HCT116 (cell line): ENCODE measurements around the gene ZNG1A. TPM values are rescaled to one million over a fixed set of nuclear protein-coding genes. Genes with fewer than 3 reads are reported as not detected.

ENCODE experiments used
- ATAC-seq: fragments of 200-7000 bp; cut with Tn5 transposase; 2 replicates; pipeline ENCODE4 v1.9.1; 2020; ENCODE audit warnings: mild to moderate bottlenecking, moderate library complexity
- BruUV-seq: library from RNA; stranded (reverse); fragments of 400-500 nt; replicated peaks from 2 replicates; lab custom pipeline; 2021; lab: Mats Ljungman, UMichigan
- CTCF ChIA-PET: fragments of 300-600 bp; sonication (Branson Sonifier 250); formaldehyde crosslinking; loops from one replicate; lab custom pipeline; 2021; ENCODE audit warnings: antibody characterized with exemption; lab: Charles Lee
- POLR2A ChIA-PET: fragments of 300-600, 350-600 bp; sonication (Branson Sonifier 250); formaldehyde crosslinking; loops from one replicate; lab custom pipeline; 2021; ENCODE audit warnings: antibody characterized with exemption; lab: Charles Lee
- RAD21 ChIA-PET, 2 experiments: fragments of 300-600 bp; sonication (Branson Sonifier 250); formaldehyde crosslinking; loops; one replicate each; lab custom pipeline; 2023; ENCODE audit warnings: low total read pairs in 2 of 2; ENCODE audit not compliant: uncharacterized antibody in 2 of 2, unreplicated experiment in 2 of 2, low non-redundant PET in 1 of 2; lab: Charles Lee
- DNase-seq: peaks from one replicate; pipeline ENCODE4 v3.0.0-alpha.2; 2010; ENCODE audit warnings: low read depth, low spot score
- H2AFZ ChIP-seq: fragments of 200-600 bp; shearing (Covaris generic), sonication (generic); 2 replicates; pipeline ENCODE4 v1.6.1; 2017; ENCODE audit warnings: low read depth, mixed run types, mixed read lengths, antibody characterized with exemption, low read length; ENCODE audit not compliant: poor library complexity, severe bottlenecking
- H3K27ac ChIP-seq: 2 replicates; pipeline ENCODE4 v1.5.1; 2012; ENCODE audit warnings: low read depth, low read length
- H3K27me3 ChIP-seq: fragments of 200-600 bp; sonication (generic); 2 replicates; pipeline ENCODE4 v1.6.1; 2016; ENCODE audit warnings: mixed run types, low read length, mixed read lengths; ENCODE audit not compliant: insufficient read depth
- H3K36me3 ChIP-seq, 2 experiments: fragments of 200-500 bp in 1 of 2; fragments of 200-600 bp in 1 of 2; sonication (Bioruptor generic) in 1 of 2; sonication (generic) in 1 of 2; 2 replicates each; pipeline versions ENCODE4 v1.5.1 to v1.6.1; 2014 to 2016; ENCODE audit warnings: low read length in 2 of 2, inconsistent platforms in 1 of 2, mixed read lengths in 1 of 2, mixed run types in 1 of 2; ENCODE audit not compliant: insufficient read depth in 2 of 2, control insufficient read depth in 1 of 2
- H3K4me1 ChIP-seq, 2 experiments: fragments of 200-600 bp in 1 of 2; sonication (generic) in 1 of 2; 2 replicates each; pipeline versions ENCODE4 v1.5.1 to v1.6.1; 2012 to 2017; ENCODE audit warnings: low read length in 2 of 2, inconsistent platforms in 1 of 2, mild to moderate bottlenecking in 1 of 2, mixed read lengths in 1 of 2, mixed run types in 1 of 2, moderate library complexity in 1 of 2; ENCODE audit not compliant: insufficient read depth in 2 of 2, control insufficient read depth in 1 of 2
- H3K4me2 ChIP-seq: fragments of 200-600 bp; sonication (generic); 2 replicates; pipeline ENCODE4 v1.6.1; 2017; ENCODE audit warnings: mixed run types, low read length, mixed read lengths
- H3K4me3 ChIP-seq, 2 experiments: fragments of 200-600 bp in 1 of 2; sonication (generic) in 1 of 2; replicated peaks in 1 of 2; 2 replicates each; pipeline ENCODE4 v1.5.1; 2011 to 2016; ENCODE audit warnings: low read length in 2 of 2, control low read depth in 1 of 2, low read depth in 1 of 2, mild to moderate bottlenecking in 1 of 2, mixed read lengths in 1 of 2, mixed run types in 1 of 2
- H3K79me2 ChIP-seq: fragments of 200-600 bp; sonication (generic); 2 replicates; pipeline ENCODE4 v1.6.1; 2017; ENCODE audit warnings: mild to moderate bottlenecking, mixed run types, low read length, moderate library complexity, mixed read lengths; ENCODE audit not compliant: insufficient read depth
- H3K9ac ChIP-seq: fragments of 200-600 bp; sonication (generic); 2 replicates; pipeline ENCODE4 v1.6.1; 2016; ENCODE audit warnings: low read length, mixed read lengths
- H3K9me2 ChIP-seq: fragments of 200-600 bp; sonication (generic), shearing (Covaris generic); 2 replicates; pipeline ENCODE4 v1.6.1; 2017; ENCODE audit warnings: mixed run types, mild to moderate bottlenecking, moderate library complexity; ENCODE audit not compliant: insufficient read depth
- H3K9me3 ChIP-seq, 2 experiments: fragments of 200-500 bp in 1 of 2; fragments of 200-600 bp in 1 of 2; sonication (Bioruptor generic) in 1 of 2; sonication (generic) in 1 of 2; 2 replicates each; pipeline ENCODE4 v1.6.1; 2014 to 2017; ENCODE audit warnings: low read length in 2 of 2, mixed read lengths in 2 of 2, inconsistent platforms in 1 of 2, low read depth in 1 of 2, mild to moderate bottlenecking in 1 of 2, mixed run types in 1 of 2, moderate library complexity in 1 of 2; ENCODE audit not compliant: control insufficient read depth in 1 of 2, insufficient read depth in 1 of 2
- H4K20me1 ChIP-seq: fragments of 200-600 bp; sonication (generic), shearing (Covaris generic); 2 replicates; pipeline ENCODE4 v1.6.1; 2017; ENCODE audit warnings: mixed run types, mild to moderate bottlenecking, moderate library complexity; ENCODE audit not compliant: insufficient read depth
- ATF3 ChIP-seq: IDR thresholded peaks from 2 replicates; pipeline ENCODE4 v1.6.1; 2012
- CBX3 ChIP-seq: IDR thresholded peaks from 2 replicates; pipeline ENCODE4 v1.6.1; 2012; ENCODE audit warnings: low read depth
- CTCF ChIP-seq, 3 experiments: fragments of 200-600 bp in 1 of 3; sonication (generic) in 1 of 3; IDR thresholded peaks in 2 of 3; conservative IDR thresholded peaks in 1 of 3; 2 replicates each; pipeline ENCODE4 v1.5.1; 2012 to 2017; ENCODE audit warnings: low read depth in 2 of 3, low read length in 2 of 3, antibody characterized with exemption in 1 of 3, borderline replicate concordance in 1 of 3, control low read depth in 1 of 3, mild to moderate bottlenecking in 1 of 3, mixed read lengths in 1 of 3, mixed run types in 1 of 3, moderate library complexity in 1 of 3; ENCODE audit not compliant: insufficient read depth in 1 of 3
- ELF1 ChIP-seq: IDR thresholded peaks from 2 replicates; pipeline ENCODE4 v1.6.1; 2012; ENCODE audit warnings: low read depth, borderline replicate concordance
- EZH2 ChIP-seq: fragments of 200-600 bp; sonication (generic); IDR thresholded peaks from 2 replicates; pipeline ENCODE4 v1.6.1; 2017; ENCODE audit warnings: antibody characterized with exemption, mixed run types
- FOSL1 ChIP-seq: IDR thresholded peaks from 2 replicates; pipeline ENCODE4 v1.6.1; 2012; ENCODE audit warnings: low read depth
- JUND ChIP-seq: IDR thresholded peaks from 2 replicates; pipeline ENCODE4 v1.6.1; 2012
- POLR2A ChIP-seq: IDR thresholded peaks from 2 replicates; pipeline ENCODE4 v1.7.0; 2011; ENCODE audit warnings: borderline replicate concordance; ENCODE audit not compliant: insufficient read depth, insufficient read length; ENCODE audit errors: extremely low read depth
- RAD21 ChIP-seq: IDR thresholded peaks from 2 replicates; pipeline ENCODE4 v1.6.1; 2012; ENCODE audit warnings: low read depth, mild to moderate bottlenecking
- SP1 ChIP-seq: IDR thresholded peaks from 2 replicates; pipeline ENCODE4 v1.6.1; 2012; ENCODE audit warnings: low read depth
- TCF7L2 ChIP-seq: IDR thresholded peaks from 2 replicates; pipeline ENCODE4 v1.7.0; 2011; ENCODE audit warnings: borderline replicate concordance, inconsistent platforms; ENCODE audit not compliant: insufficient read depth, insufficient read length; ENCODE audit errors: extremely low read depth
- YY1 ChIP-seq: IDR thresholded peaks from 2 replicates; pipeline ENCODE4 v1.6.1; 2011; ENCODE audit warnings: low read length, low read depth, moderate library complexity, mild to moderate bottlenecking; ENCODE audit not compliant: insufficient replicate concordance; ENCODE audit errors: extremely low read depth
- ZNF274 ChIP-seq: fragments of 200-500 bp; sonication (Bioruptor generic); IDR thresholded peaks from 2 replicates; pipeline ENCODE4 v1.6.1; 2014; ENCODE audit warnings: mild to moderate bottlenecking, low read depth, low read length, inconsistent platforms
- intact Hi-C: fragments of 100-400 bp; cut with micrococcal nuclease; formaldehyde crosslinking; loops from 2 replicates; pipeline ENCODE4 v1.10.0; 2022
- total RNA-seq: library from RNA; stranded (reverse); gene quantifications from one replicate; pipeline ENCODE4 v1.2.1, GENCODE V29; 2021; ENCODE audit not compliant: unreplicated experiment

Gene ZNG1A
- total RNA-seq, 1 experiment from 2014 or later: 48.5 TPM

GRCh38 chr9:217950-218349, 39.1 kb upstream of the ZNG1A start:
- BruUV-seq: no TSS peak
- Histone ChIP-seq H3K27me3 (peaks cover 6% of the 10 kb centered on the region; the same call in 1 of the 2 replicates), H2AFZ (no peak overlapping the region), H3K27ac (no peak overlapping the region), H3K79me2 (no peaks in the 10 kb centered on the region), H3K4me3 (no peak overlapping the region), H3K9me2 (no peaks in the 10 kb centered on the region), H3K9me3 (no peaks in the 10 kb centered on the region), H4K20me1 (no peaks in the 10 kb centered on the region), H3K4me2 (no peak overlapping the region), H3K36me3 (no peaks in the 10 kb centered on the region), H3K9ac (no peak overlapping the region), H3K4me1 (peaks cover 0 to 7% of the 10 kb centered on the region in 2 experiments; a peak in 1 of 4 replicates)
- intact Hi-C loops: no loop called here
- ChIA-PET POLR2A (no interaction called here), CTCF (interaction anchor here (0.6 kb wide), 1 partner anchor 10 kb away, joined by 4 read pairs; no protein-coding TSS in a partner anchor), RAD21 (no interaction called here)
- ATAC-seq (no peak), DNase-seq (no peak)
- no peak for TF ChIP-seq RAD21
- no peak for TF ChIP-seq CBX3
- TF ChIP-seq JUND: no peak
- TF ChIP-seq EZH2: no peak
- no peak for TF ChIP-seq YY1
- TF ChIP-seq FOSL1: no peak
- TF ChIP-seq ATF3: no peak
- no peak for TF ChIP-seq CTCF (IDR thresholded peaks at IDR 0.05 in 2 of 3, conservative IDR thresholded peaks at IDR 0.05 in 1 of 3; ENCODE audit: borderline replicate concordance in 1 of 3, insufficient read depth in 1 of 3, low read depth in 2 of 3, low read length in 2 of 3)
- no peak for TF ChIP-seq TCF7L2
- TF ChIP-seq ELF1: no peak
- no peak for TF ChIP-seq SP1
- no peak for TF ChIP-seq POLR2A
- no peak for TF ChIP-seq ZNF274
